WERI-Rb-1 (cell line): ENCODE measurements around the gene CTDSP1.

Source experiments
- DNase-seq: peaks from one replicate; pipeline ENCODE4 v3.0.0-alpha.2; 2020
- H3K27ac ChIP-seq: fragments of 250-450 bp; sonication (Bioruptor Pico); 2 replicates; pipeline ENCODE4 v1.5.1; 2020; ENCODE audit warnings: mild to moderate bottlenecking, moderate library complexity
- H3K27me3 ChIP-seq: fragments of 250-450 bp; sonication (Bioruptor Pico); 2 replicates; pipeline ENCODE4 v1.5.1; 2021; ENCODE audit warnings: mild to moderate bottlenecking, low read depth, moderate library complexity; ENCODE audit not compliant: insufficient read depth, severe bottlenecking
- H3K36me3 ChIP-seq: fragments of 250-450 bp; sonication (Bioruptor Pico); 2 replicates; pipeline ENCODE4 v1.5.1; 2020; ENCODE audit warnings: mild to moderate bottlenecking, moderate library complexity
- H3K4me3 ChIP-seq: 2 replicates; pipeline ENCODE4 v1.5.1; 2011; ENCODE audit warnings: low read depth, mild to moderate bottlenecking, control low read depth, low read length
- H3K9me3 ChIP-seq: fragments of 250-450 bp; sonication (Bioruptor Pico); 2 replicates; pipeline ENCODE4 v1.5.1; 2021; ENCODE audit warnings: mild to moderate bottlenecking, moderate library complexity; ENCODE audit not compliant: severe bottlenecking
- CTCF ChIP-seq: IDR thresholded peaks from 2 replicates; pipeline ENCODE4 v1.5.1; 2011; ENCODE audit warnings: low read depth, mild to moderate bottlenecking, control low read depth, inconsistent platforms, low read length

The CTDSP1 gene

GRCh38 chr2:218444692-218445357 is 45.2 kb downstream of the CTDSP1 start:
- Histone ChIP-seq H3K27ac (no peak overlapping the region), H3K36me3 (peaks cover 18% of the 10 kb centered on the region), H3K27me3 (no peaks in the 10 kb centered on the region), H3K4me3 (no peak overlapping the region), H3K9me3 (no peaks in the 10 kb centered on the region)
- no peak for DNase-seq
- no peak for TF ChIP-seq CTCF

- DNase-seq: no peak
- no peaks in the 10 kb centered on the region for H3K27me3 ChIP-seq
- no peaks in the 10 kb centered on the region for H3K9me3 ChIP-seq
- H3K36me3 ChIP-seq: peaks cover 19% of the 10 kb centered on the region
- TF ChIP-seq CTCF: no peak
- H3K27ac ChIP-seq: no peak overlapping the region
- H3K4me3 ChIP-seq: no peak overlapping the region
Observed at GRCh38 chr2:218445602-218446001, 45.9 kb downstream of the CTDSP1 start.

GRCh38 chr2:218446547-218446946 is 46.9 kb downstream of the CTDSP1 start:
- Histone ChIP-seq H3K27ac (no peak overlapping the region), H3K36me3 (peaks cover 19% of the 10 kb centered on the region), H3K27me3 (no peaks in the 10 kb centered on the region), H3K9me3 (no peaks in the 10 kb centered on the region), H3K4me3 (no peak overlapping the region)
- DNase-seq: no peak
- no peak for TF ChIP-seq CTCF

- no peak overlapping the region for H3K4me3 ChIP-seq
- no peak for TF ChIP-seq CTCF
- no peaks in the 10 kb centered on the region for H3K9me3 ChIP-seq
- no peak for DNase-seq
- no peaks in the 10 kb centered on the region for H3K27me3 ChIP-seq
- peaks cover 19% of the 10 kb centered on the region for H3K36me3 ChIP-seq
- no peak overlapping the region for H3K27ac ChIP-seq
Observed at GRCh38 chr2:218447072-218447471, 47.4 kb downstream of the CTDSP1 start.

- no peak for DNase-seq
- peaks cover 32% of the 10 kb centered on the region for H3K36me3 ChIP-seq
- H3K27ac ChIP-seq: no peak overlapping the region
Observed at GRCh38 chr2:218448934-218449333, 49.3 kb downstream of the CTDSP1 start.

More at GRCh38 chr2:218448934-218449333, 49.3 kb downstream of the CTDSP1 start:
- no peaks in the 10 kb centered on the region for H3K27me3 ChIP-seq
- TF ChIP-seq CTCF: no peak
- H3K9me3 ChIP-seq: no peaks in the 10 kb centered on the region
- no peak overlapping the region for H3K4me3 ChIP-seq
